Measurements from ENCODE around the gene CHST8.

GRCh38 chr19:33689868-33690267, 68.1 kb downstream of the CHST8 start:
- TF ChIP-seq JUNB (IDR thresholded peaks at IDR 0.05) (no peak), CTCF (IDR thresholded peaks at IDR 0.05) (no peak), RAD21 (conservative IDR thresholded peaks at IDR 0.05 in 1 of 2, IDR thresholded peaks at IDR 0.05 in 1 of 2) (no peak), POLR2A (IDR thresholded peaks at IDR 0.05; ENCODE audit: low read length) (no peak), RCOR1 (IDR thresholded peaks at IDR 0.05; ENCODE audit: low read depth, low read length) (no peak), ZNF302 (CRISPR knock-in tag; IDR thresholded peaks at IDR 0.05) (no peak), RFX5 (IDR thresholded peaks at IDR 0.05) (no peak), MAFK (IDR thresholded peaks at IDR 0.05; ENCODE audit: partially characterized antibody) (no peak)
- TF ChIP-seq, protein P1, sequence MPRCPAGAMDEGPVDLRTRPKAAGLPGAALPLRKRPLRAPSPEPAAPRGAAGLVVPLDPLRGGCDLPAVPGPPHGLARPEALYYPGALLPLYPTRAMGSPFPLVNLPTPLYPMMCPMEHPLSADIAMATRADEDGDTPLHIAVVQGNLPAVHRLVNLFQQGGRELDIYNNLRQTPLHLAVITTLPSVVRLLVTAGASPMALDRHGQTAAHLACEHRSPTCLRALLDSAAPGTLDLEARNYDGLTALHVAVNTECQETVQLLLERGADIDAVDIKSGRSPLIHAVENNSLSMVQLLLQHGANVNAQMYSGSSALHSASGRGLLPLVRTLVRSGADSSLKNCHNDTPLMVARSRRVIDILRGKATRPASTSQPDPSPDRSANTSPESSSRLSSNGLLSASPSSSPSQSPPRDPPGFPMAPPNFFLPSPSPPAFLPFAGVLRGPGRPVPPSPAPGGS (IDR thresholded peaks at IDR 0.05) = no peak
